Activated T-helper 1 cell treated with anti-CD3 and anti-CD28 coated beads, Interleukin-12 subunit alpha, Interleukin-12 subunit beta, Interleukin-2, Interleukin-4 antibody, amounts not matched to agents 30 ng/mL and 10 ng/mL and 1 ng/mL, durations not matched to agents 14 hours and 24 hours and 36 hours (primary cell): ENCODE measurements around the gene RGL1. TPM values are rescaled to one million over a fixed set of nuclear protein-coding genes. Genes with fewer than 3 reads are reported as not detected.

Experiments used
- total RNA-seq: library from RNA; stranded (reverse); gene quantifications from 2 replicates; pipeline ENCODE4 v1.2.3, GENCODE V29; 2022

RGL1 gene
- total RNA-seq, 1 donor from 2014 or later, result 2.8 TPM

Other genes starting within 250 kb of the RGL1 start
- gene NCF2, start 214.7 kb upstream of the RGL1 start, total RNA-seq, result 4.8 and 5.9 TPM in 2 replicates
- 146 and 154 TPM in 2 replicates for gene ARPC5, start 169.3 kb upstream of the RGL1 start, total RNA-seq
- not detected in 2 replicates for gene APOBEC4, start 151.8 kb upstream of the RGL1 start, total RNA-seq
- gene COLGALT2, start 232.6 kb downstream of the RGL1 start, total RNA-seq, result 1.8 and 1.9 TPM in 2 replicates
- 49.8 and 50.2 TPM in 2 replicates for gene TSEN15, start 246.6 kb downstream of the RGL1 start, total RNA-seq